ENCODE measurements around the gene SHISAL2A. TPM values are rescaled to one million over a fixed set of nuclear protein-coding genes. Genes with fewer than 3 reads are reported as not detected.

The SHISAL2A gene
- total RNA-seq, 1 experiment from 2014 or later, result 0.90 TPM

DNA sequence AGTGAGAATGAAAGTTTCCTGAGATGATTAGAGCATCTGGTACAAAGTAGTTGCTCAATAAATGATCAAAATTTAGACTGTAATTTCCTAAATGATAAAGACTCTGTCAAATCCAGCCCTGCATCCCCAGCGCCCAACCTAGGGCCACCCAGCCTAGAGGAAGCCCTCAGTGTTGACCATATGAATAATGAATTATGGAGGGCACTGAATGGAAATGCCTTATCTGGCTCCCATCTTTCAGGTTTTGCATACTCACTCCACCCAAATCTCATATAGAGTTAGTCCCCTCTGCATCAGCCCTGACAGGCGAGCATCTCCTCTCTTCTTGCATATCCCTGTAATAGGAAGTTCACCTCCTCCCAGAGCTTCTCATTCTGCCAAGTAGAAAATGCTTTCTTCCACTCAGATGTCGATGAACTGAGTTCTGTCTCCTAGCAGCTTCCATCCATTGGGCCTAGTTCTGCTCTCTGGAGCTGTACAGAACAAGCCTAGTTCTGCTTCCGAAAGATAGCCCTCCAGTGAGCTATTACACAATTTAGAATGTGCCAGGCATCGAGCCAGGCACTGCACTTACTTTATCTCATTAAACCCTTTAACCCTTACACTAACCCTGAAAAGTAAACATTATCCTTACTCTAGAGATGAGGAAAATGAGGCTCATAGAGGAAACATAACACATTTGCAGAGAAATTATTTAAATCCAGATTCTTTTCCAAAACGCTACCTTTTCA lies 44.3 kb downstream of the SHISAL2A start:
- Histone ChIP-seq H4K8ac (replicated peaks; ENCODE audit: insufficient read length, low read depth, low read length) (no peak overlapping the region), H2BK12ac (ENCODE audit: insufficient read length, low read depth, low read length) (no peak overlapping the region), H2BK120ac (ENCODE audit: low read depth, low read length, poor library complexity, severe bottlenecking) (no peak overlapping the region), H3K4me1 (ENCODE audit: insufficient read depth, low read length) (no peaks in the 10 kb centered on the region; the same call in 1 of the 2 replicates), H3K9ac (ENCODE audit: extremely low read depth, insufficient read length, low read length) (no peak overlapping the region), H3K27me3 (ENCODE audit: insufficient read depth, low read length) (no peaks in the 10 kb centered on the region), H3K79me1 (ENCODE audit: insufficient read depth, low read depth, low read length, poor library complexity, severe bottlenecking) (no peaks in the 10 kb centered on the region), H2AFZ (ENCODE audit: low read length) (no peak overlapping the region), H3K4me2 (ENCODE audit: insufficient read depth, insufficient read length, low read length) (no peak overlapping the region), H2BK5ac (ENCODE audit: insufficient read length, low read length) (no peak overlapping the region), H3K79me2 (ENCODE audit: insufficient read depth, low read length) (no peaks in the 10 kb centered on the region), H3K9me3 (ENCODE audit: control insufficient read depth, low read depth, low read length) (no peaks in the 10 kb centered on the region), H4K20me1 (ENCODE audit: control insufficient read depth, insufficient read depth, insufficient read length) (no peaks in the 10 kb centered on the region), H3K23me2 (ENCODE audit: insufficient read length, low read depth, low read length, poor library complexity, severe bottlenecking) (no peaks in the 10 kb centered on the region), H4K5ac (ENCODE audit: insufficient read length, low read depth, low read length) (no peak overlapping the region), H3K56ac (ENCODE audit: insufficient read length, low read depth, low read length) (no peak overlapping the region), H3T11ph (ENCODE audit: low read length) (no peak overlapping the region), H3K27ac (ENCODE audit: insufficient read length, low read depth, low read length) (no peak overlapping the region), H2BK20ac (ENCODE audit: low read depth, low read length, poor library complexity, severe bottlenecking) (no peak overlapping the region), H3K23ac (ENCODE audit: insufficient read length, low read depth, low read length) (no peak overlapping the region), H2BK15ac (ENCODE audit: low read depth, low read length) (no peak overlapping the region), H3K14ac (ENCODE audit: insufficient read depth, low read length) (no peak overlapping the region), H3K4ac (ENCODE audit: low read depth, low read length) (no peak overlapping the region), H4K91ac (ENCODE audit: insufficient read length, low read depth, low read length) (no peak overlapping the region), H2AK5ac (ENCODE audit: insufficient read length, low read length) (no peak overlapping the region), H3K18ac (ENCODE audit: insufficient read length, low read depth, low read length) (no peak overlapping the region)
- DNase-seq, result no peak
- Mint-ChIP-seq H3K27ac (no peak overlapping the region), H3K27me3 (ENCODE audit: low read depth) (no peaks in the 10 kb centered on the region), H3K9me3 (no peaks in the 10 kb centered on the region), H3K4me3 (no peak overlapping the region), H3K4me1 (peaks cover 24 to 30% of the 10 kb centered on the region in 2 experiments), H3K36me3 (ENCODE audit: insufficient read depth in 1 of 3, low read depth in 3 of 3) (no peaks in the 10 kb centered on the region; a peak in 1 of 7 replicates)
- WGBS (ENCODE audit: extremely low coverage, insufficient read length, low lambda C conversion rate), result no CpG with 5 or more reads among the region's 6 CpGs
- TF ChIP-seq, protein P1, sequence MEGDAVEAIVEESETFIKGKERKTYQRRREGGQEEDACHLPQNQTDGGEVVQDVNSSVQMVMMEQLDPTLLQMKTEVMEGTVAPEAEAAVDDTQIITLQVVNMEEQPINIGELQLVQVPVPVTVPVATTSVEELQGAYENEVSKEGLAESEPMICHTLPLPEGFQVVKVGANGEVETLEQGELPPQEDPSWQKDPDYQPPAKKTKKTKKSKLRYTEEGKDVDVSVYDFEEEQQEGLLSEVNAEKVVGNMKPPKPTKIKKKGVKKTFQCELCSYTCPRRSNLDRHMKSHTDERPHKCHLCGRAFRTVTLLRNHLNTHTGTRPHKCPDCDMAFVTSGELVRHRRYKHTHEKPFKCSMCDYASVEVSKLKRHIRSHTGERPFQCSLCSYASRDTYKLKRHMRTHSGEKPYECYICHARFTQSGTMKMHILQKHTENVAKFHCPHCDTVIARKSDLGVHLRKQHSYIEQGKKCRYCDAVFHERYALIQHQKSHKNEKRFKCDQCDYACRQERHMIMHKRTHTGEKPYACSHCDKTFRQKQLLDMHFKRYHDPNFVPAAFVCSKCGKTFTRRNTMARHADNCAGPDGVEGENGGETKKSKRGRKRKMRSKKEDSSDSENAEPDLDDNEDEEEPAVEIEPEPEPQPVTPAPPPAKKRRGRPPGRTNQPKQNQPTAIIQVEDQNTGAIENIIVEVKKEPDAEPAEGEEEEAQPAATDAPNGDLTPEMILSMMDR (conservative IDR thresholded peaks at IDR 0.05), result no peak

All from H9 (cell line).